ENCODE measurements around the gene SPPL2B. TPM values are rescaled to one million over a fixed set of nuclear protein-coding genes. Genes with fewer than 3 reads are reported as not detected.

Gene SPPL2B
- total RNA-seq, 1 experiment from 2014 or later = 76.0 TPM

GRCh38 chr19:2398735-2399305, 70.3 kb downstream of the SPPL2B start:
- CTCF ChIA-PET = no interaction called here
- Histone ChIP-seq H3K27me3 (ENCODE audit: control insufficient read depth, insufficient read depth, low read length) (no peaks in the 10 kb centered on the region), H3K9me3 (ENCODE audit: control insufficient read depth, insufficient read depth, low read depth, low read length) (no peaks in the 10 kb centered on the region), H3K36me3 (ENCODE audit: control insufficient read depth, insufficient read depth, low read length) (no peaks in the 10 kb centered on the region), H3K4me3 (ENCODE audit: low read depth in 2 of 2, low read length in 2 of 2) (no peak overlapping the region), H3K4me1 (ENCODE audit: control insufficient read depth, insufficient read depth, low read length) (no peaks in the 10 kb centered on the region), H3K27ac (ENCODE audit: low read length) (no peak overlapping the region)
- in situ Hi-C loops (cut with HindIII; ENCODE audit: low pct_unique_long_range_greater_than_20kb, low sequenced_read_pairs) = no loop called here
- no peak for TF ChIP-seq REST (IDR thresholded peaks at IDR 0.05; ENCODE audit: insufficient read depth in 1 of 2, low read depth in 2 of 2, low read length in 1 of 2)
- TF ChIP-seq POLR2AphosphoS5 (IDR thresholded peaks at IDR 0.05; ENCODE audit: low read depth, low read length) = no peak
- TF ChIP-seq SIN3A (IDR thresholded peaks at IDR 0.05; ENCODE audit: borderline replicate concordance, insufficient read depth, low read depth, low read length) = no peak
- no peak for TF ChIP-seq CTCF (IDR thresholded peaks at IDR 0.05)
- BruUV-seq (replicated peaks) = no TSS peak
- DNase-seq (ENCODE audit: low read depth, low spot score) (no peak), ATAC-seq (no peak)
- intact Hi-C loops (cut with micrococcal nuclease; ENCODE audit: unreplicated experiment) = no loop called here
- POLR2A ChIA-PET = interaction anchor here (0.5 kb wide), 1 partner anchor 15 kb away, joined by 4 read pairs; no protein-coding TSS in a partner anchor

- intact Hi-C loops (cut with micrococcal nuclease; ENCODE audit: unreplicated experiment) = no loop called here
- CTCF ChIA-PET = no interaction called here
- no peak overlapping the region for H3K27ac ChIP-seq (ENCODE audit: low read length)
- H3K36me3 ChIP-seq (ENCODE audit: control insufficient read depth, insufficient read depth, low read length) = no peaks in the 10 kb centered on the region
- no TSS peak for BruUV-seq (replicated peaks)
- ATAC-seq = no peak
- no peak overlapping the region for H3K4me3 ChIP-seq (ENCODE audit: low read depth in 2 of 2, low read length in 2 of 2)
- H3K27me3 ChIP-seq (ENCODE audit: control insufficient read depth, insufficient read depth, low read length) = no peaks in the 10 kb centered on the region
- in situ Hi-C loops (cut with HindIII; ENCODE audit: low pct_unique_long_range_greater_than_20kb, low sequenced_read_pairs) = no loop called here
- TF ChIP-seq POLR2AphosphoS5 (IDR thresholded peaks at IDR 0.05; ENCODE audit: low read depth, low read length) (no peak), CTCF (IDR thresholded peaks at IDR 0.05) (no peak)
- no peaks in the 10 kb centered on the region for H3K4me1 ChIP-seq (ENCODE audit: control insufficient read depth, insufficient read depth, low read length)
- no peaks in the 10 kb centered on the region for H3K9me3 ChIP-seq (ENCODE audit: control insufficient read depth, insufficient read depth, low read depth, low read length)
- POLR2A ChIA-PET = no interaction called here
- no peak for DNase-seq (ENCODE audit: low read depth, low spot score)
Measured at GRCh38 chr19:2399582-2399981, 71.1 kb downstream of the SPPL2B start.

Other genes starting within 250 kb of the SPPL2B start
- gene MOB3A, start 232.4 kb upstream of the SPPL2B start, total RNA-seq (2021; ENCODE audit: unreplicated experiment) = 36.3 TPM
- 5.4 TPM for gene IZUMO4, start 231.8 kb upstream of the SPPL2B start, total RNA-seq (2021; ENCODE audit: unreplicated experiment)
- gene AP3D1, start 177.1 kb upstream of the SPPL2B start, total RNA-seq (2021; ENCODE audit: unreplicated experiment) = 167 TPM
- 27.3 TPM for gene DOT1L, start 164.8 kb upstream of the SPPL2B start, total RNA-seq (2021; ENCODE audit: unreplicated experiment)
- gene PLEKHJ1, start 92.4 kb upstream of the SPPL2B start, total RNA-seq (2021; ENCODE audit: unreplicated experiment) = 78.6 TPM
- gene SF3A2, start 91.9 kb upstream of the SPPL2B start, total RNA-seq (2021; ENCODE audit: unreplicated experiment) = 103 TPM
- 21.9 TPM for gene AMH, start 79.4 kb upstream of the SPPL2B start, total RNA-seq (2021; ENCODE audit: unreplicated experiment)
- 0.51 TPM for gene JSRP1, start 72.3 kb upstream of the SPPL2B start, total RNA-seq (2021; ENCODE audit: unreplicated experiment)
- not detected for gene PEAK3, start 46.5 kb upstream of the SPPL2B start, total RNA-seq (2021; ENCODE audit: unreplicated experiment)
- 0.13 TPM for gene LINGO3, start 20.5 kb upstream of the SPPL2B start, total RNA-seq (2021; ENCODE audit: unreplicated experiment)
- 97.3 TPM for gene LSM7, start 98 bp upstream of the SPPL2B start, total RNA-seq (2021; ENCODE audit: unreplicated experiment)
- gene TMPRSS9, start 31.6 kb downstream of the SPPL2B start, total RNA-seq (2021; ENCODE audit: unreplicated experiment) = 0.23 TPM
- gene TIMM13, start 98.9 kb downstream of the SPPL2B start, total RNA-seq (2021; ENCODE audit: unreplicated experiment) = 128 TPM
- gene LMNB2, start 128.3 kb downstream of the SPPL2B start, total RNA-seq (2021; ENCODE audit: unreplicated experiment) = 159 TPM
- gene GADD45B, start 147.4 kb downstream of the SPPL2B start, total RNA-seq (2021; ENCODE audit: unreplicated experiment) = 56.2 TPM

All from Panc1 (cell line).